HCT116 (cell line): ENCODE results near the gene SNX3. TPM values are rescaled to one million over a fixed set of nuclear protein-coding genes. Genes with fewer than 3 reads are reported as not detected.

Experiments
- ATAC-seq: fragments of 200-7000 bp; cut with Tn5 transposase; 2 replicates; pipeline ENCODE4 v1.9.1; 2020; ENCODE audit warnings: mild to moderate bottlenecking, moderate library complexity
- BruUV-seq: library from RNA; stranded (reverse); fragments of 400-500 nt; replicated peaks from 2 replicates; lab custom pipeline; 2021; lab: Mats Ljungman, UMichigan
- CTCF ChIA-PET: fragments of 300-600 bp; sonication (Branson Sonifier 250); formaldehyde crosslinking; loops from one replicate; lab custom pipeline; 2021; ENCODE audit warnings: antibody characterized with exemption; lab: Charles Lee
- POLR2A ChIA-PET: fragments of 300-600, 350-600 bp; sonication (Branson Sonifier 250); formaldehyde crosslinking; loops from one replicate; lab custom pipeline; 2021; ENCODE audit warnings: antibody characterized with exemption; lab: Charles Lee
- RAD21 ChIA-PET, 2 experiments: fragments of 300-600 bp; sonication (Branson Sonifier 250); formaldehyde crosslinking; loops; one replicate each; lab custom pipeline; 2023; ENCODE audit warnings: low total read pairs in 2 of 2; ENCODE audit not compliant: uncharacterized antibody in 2 of 2, unreplicated experiment in 2 of 2, low non-redundant PET in 1 of 2; lab: Charles Lee
- DNase-seq: peaks from one replicate; pipeline ENCODE4 v3.0.0-alpha.2; 2010; ENCODE audit warnings: low read depth, low spot score
- H2AFZ ChIP-seq: fragments of 200-600 bp; shearing (Covaris generic), sonication (generic); 2 replicates; pipeline ENCODE4 v1.6.1; 2017; ENCODE audit warnings: low read depth, mixed run types, mixed read lengths, antibody characterized with exemption, low read length; ENCODE audit not compliant: poor library complexity, severe bottlenecking
- H3K27ac ChIP-seq: 2 replicates; pipeline ENCODE4 v1.5.1; 2012; ENCODE audit warnings: low read depth, low read length
- H3K27me3 ChIP-seq: fragments of 200-600 bp; sonication (generic); 2 replicates; pipeline ENCODE4 v1.6.1; 2016; ENCODE audit warnings: mixed run types, low read length, mixed read lengths; ENCODE audit not compliant: insufficient read depth
- H3K36me3 ChIP-seq, 2 experiments: fragments of 200-500 bp in 1 of 2; fragments of 200-600 bp in 1 of 2; sonication (Bioruptor generic) in 1 of 2; sonication (generic) in 1 of 2; 2 replicates each; pipeline versions ENCODE4 v1.5.1 to v1.6.1; 2014 to 2016; ENCODE audit warnings: low read length in 2 of 2, inconsistent platforms in 1 of 2, mixed read lengths in 1 of 2, mixed run types in 1 of 2; ENCODE audit not compliant: insufficient read depth in 2 of 2, control insufficient read depth in 1 of 2
- H3K4me1 ChIP-seq, 2 experiments: fragments of 200-600 bp in 1 of 2; sonication (generic) in 1 of 2; 2 replicates each; pipeline versions ENCODE4 v1.5.1 to v1.6.1; 2012 to 2017; ENCODE audit warnings: low read length in 2 of 2, inconsistent platforms in 1 of 2, mild to moderate bottlenecking in 1 of 2, mixed read lengths in 1 of 2, mixed run types in 1 of 2, moderate library complexity in 1 of 2; ENCODE audit not compliant: insufficient read depth in 2 of 2, control insufficient read depth in 1 of 2
- H3K4me2 ChIP-seq: fragments of 200-600 bp; sonication (generic); 2 replicates; pipeline ENCODE4 v1.6.1; 2017; ENCODE audit warnings: mixed run types, low read length, mixed read lengths
- H3K4me3 ChIP-seq, 2 experiments: fragments of 200-600 bp in 1 of 2; sonication (generic) in 1 of 2; replicated peaks in 1 of 2; 2 replicates each; pipeline ENCODE4 v1.5.1; 2011 to 2016; ENCODE audit warnings: low read length in 2 of 2, control low read depth in 1 of 2, low read depth in 1 of 2, mild to moderate bottlenecking in 1 of 2, mixed read lengths in 1 of 2, mixed run types in 1 of 2
- H3K79me2 ChIP-seq: fragments of 200-600 bp; sonication (generic); 2 replicates; pipeline ENCODE4 v1.6.1; 2017; ENCODE audit warnings: mild to moderate bottlenecking, mixed run types, low read length, moderate library complexity, mixed read lengths; ENCODE audit not compliant: insufficient read depth
- H3K9ac ChIP-seq: fragments of 200-600 bp; sonication (generic); 2 replicates; pipeline ENCODE4 v1.6.1; 2016; ENCODE audit warnings: low read length, mixed read lengths
- H3K9me2 ChIP-seq: fragments of 200-600 bp; sonication (generic), shearing (Covaris generic); 2 replicates; pipeline ENCODE4 v1.6.1; 2017; ENCODE audit warnings: mixed run types, mild to moderate bottlenecking, moderate library complexity; ENCODE audit not compliant: insufficient read depth
- H3K9me3 ChIP-seq, 2 experiments: fragments of 200-500 bp in 1 of 2; fragments of 200-600 bp in 1 of 2; sonication (Bioruptor generic) in 1 of 2; sonication (generic) in 1 of 2; 2 replicates each; pipeline ENCODE4 v1.6.1; 2014 to 2017; ENCODE audit warnings: low read length in 2 of 2, mixed read lengths in 2 of 2, inconsistent platforms in 1 of 2, low read depth in 1 of 2, mild to moderate bottlenecking in 1 of 2, mixed run types in 1 of 2, moderate library complexity in 1 of 2; ENCODE audit not compliant: control insufficient read depth in 1 of 2, insufficient read depth in 1 of 2
- H4K20me1 ChIP-seq: fragments of 200-600 bp; sonication (generic), shearing (Covaris generic); 2 replicates; pipeline ENCODE4 v1.6.1; 2017; ENCODE audit warnings: mixed run types, mild to moderate bottlenecking, moderate library complexity; ENCODE audit not compliant: insufficient read depth
- CBX3 ChIP-seq: IDR thresholded peaks from 2 replicates; pipeline ENCODE4 v1.6.1; 2012; ENCODE audit warnings: low read depth
- CEBPB ChIP-seq: IDR thresholded peaks from 2 replicates; pipeline ENCODE4 v1.6.1; 2012; ENCODE audit warnings: low read depth
- EGR1 ChIP-seq: IDR thresholded peaks from 2 replicates; pipeline ENCODE4 v1.6.1; 2012; ENCODE audit warnings: low read depth
- ELF1 ChIP-seq: IDR thresholded peaks from 2 replicates; pipeline ENCODE4 v1.6.1; 2012; ENCODE audit warnings: low read depth, borderline replicate concordance
- EZH2phosphoT487 ChIP-seq: fragments of 200-600 bp; IDR thresholded peaks from 2 replicates; pipeline ENCODE4 v1.6.1; 2018; ENCODE audit warnings: antibody characterized with exemption, borderline replicate concordance
- SP1 ChIP-seq: IDR thresholded peaks from 2 replicates; pipeline ENCODE4 v1.6.1; 2012; ENCODE audit warnings: low read depth
- SRF ChIP-seq: IDR thresholded peaks from 2 replicates; pipeline ENCODE4 v1.6.1; 2012; ENCODE audit warnings: low read depth
- TCF7L2 ChIP-seq: IDR thresholded peaks from 2 replicates; pipeline ENCODE4 v1.7.0; 2011; ENCODE audit warnings: borderline replicate concordance, inconsistent platforms; ENCODE audit not compliant: insufficient read depth, insufficient read length; ENCODE audit errors: extremely low read depth
- ZFX ChIP-seq: fragments of 450-650 bp; IDR thresholded peaks from 2 replicates; pipeline ENCODE4 v1.6.1; 2017
- ZNF274 ChIP-seq: fragments of 200-500 bp; sonication (Bioruptor generic); IDR thresholded peaks from 2 replicates; pipeline ENCODE4 v1.6.1; 2014; ENCODE audit warnings: mild to moderate bottlenecking, low read depth, low read length, inconsistent platforms
- intact Hi-C: fragments of 100-400 bp; cut with micrococcal nuclease; formaldehyde crosslinking; loops from 2 replicates; pipeline ENCODE4 v1.10.0; 2022
- total RNA-seq: library from RNA; stranded (reverse); gene quantifications from one replicate; pipeline ENCODE4 v1.2.1, GENCODE V29; 2021; ENCODE audit not compliant: unreplicated experiment
- TF ChIP-seq, protein P1 (sequence below): IDR thresholded peaks from 2 replicates; pipeline ENCODE4 v1.6.1; 2012
- TF ChIP-seq, protein P2 (sequence below): IDR thresholded peaks from 2 replicates; pipeline ENCODE4 v1.6.1; 2012; ENCODE audit warnings: low read depth

The SNX3 gene
- total RNA-seq, 1 experiment from 2014 or later = 111 TPM

DNA sequence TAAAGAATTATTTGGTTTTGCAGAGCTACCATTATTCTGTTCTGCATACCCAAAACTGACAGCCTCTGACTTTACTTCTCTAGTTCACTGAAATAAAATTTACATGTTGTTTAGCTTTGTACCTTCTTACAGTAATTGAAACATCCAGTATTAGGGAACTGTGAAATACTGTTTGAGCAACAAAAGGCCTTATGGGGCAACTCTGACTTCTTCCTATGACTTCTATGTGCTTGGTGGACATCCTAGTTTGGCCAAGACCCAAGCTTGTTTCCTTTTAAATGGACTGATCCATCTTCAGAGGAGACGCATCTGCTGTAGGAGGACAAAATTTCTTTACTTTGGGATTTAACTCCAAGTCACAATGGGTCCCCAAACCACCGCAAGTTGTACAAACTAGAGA lies 50.3 kb downstream of the SNX3 start:
- DNase-seq (no peak), ATAC-seq (no peak)
- intact Hi-C loops = no loop called here
- peaks cover 5% of the 10 kb centered on the region for H3K79me2 ChIP-seq
- no peaks in the 10 kb centered on the region for H3K9me2 ChIP-seq
- TF ChIP-seq ZFX = no peak
- TF ChIP-seq EZH2phosphoT487 = no peak
- no peak overlapping the region for H3K9ac ChIP-seq
- H3K4me1 ChIP-seq = no peaks in the 10 kb centered on the region
- H3K27me3 ChIP-seq = no peaks in the 10 kb centered on the region
- H4K20me1 ChIP-seq = no peaks in the 10 kb centered on the region; the same call in 1 of the 2 replicates
- no peak overlapping the region for H3K27ac ChIP-seq
- H3K9me3 ChIP-seq = no peaks in the 10 kb centered on the region
- H3K4me2 ChIP-seq = no peak overlapping the region
- POLR2A ChIA-PET = no interaction called here
- CTCF ChIA-PET = no interaction called here
- no peak overlapping the region for H3K4me3 ChIP-seq
- BruUV-seq = no TSS peak
- peaks cover 2 to 7% of the 10 kb centered on the region in 2 experiments; a peak in 1 of 4 replicates for H3K36me3 ChIP-seq
- no peak overlapping the region for H2AFZ ChIP-seq
- RAD21 ChIA-PET = no interaction called here

DNA sequence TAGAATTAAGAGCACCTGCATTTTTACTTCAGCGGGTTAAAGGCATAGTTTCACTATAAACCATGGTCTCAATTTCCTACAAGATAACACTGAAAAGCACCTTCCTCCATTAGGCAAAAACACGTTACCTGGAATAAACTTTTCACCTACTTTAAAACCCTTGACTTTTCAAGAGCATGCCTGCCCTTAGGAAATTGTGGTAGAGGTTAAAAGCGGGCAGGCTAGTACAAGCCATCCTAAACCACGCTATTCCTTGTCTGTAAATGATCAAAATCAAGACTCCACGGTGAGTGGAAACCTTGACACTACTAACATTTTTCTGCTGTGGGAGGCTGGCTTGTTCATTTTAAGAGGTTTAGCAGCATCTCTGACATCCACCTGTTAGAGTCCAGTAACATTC lies 51.1 kb downstream of the SNX3 start:
- Histone ChIP-seq H3K27ac (no peak overlapping the region), H3K4me3 (no peak overlapping the region), H2AFZ (no peak overlapping the region), H3K9me2 (no peaks in the 10 kb centered on the region), H3K9me3 (no peaks in the 10 kb centered on the region), H3K4me1 (no peaks in the 10 kb centered on the region), H3K36me3 (peaks cover 2 to 7% of the 10 kb centered on the region in 2 experiments; a peak in 1 of 4 replicates), H3K79me2 (no peaks in the 10 kb centered on the region), H4K20me1 (no peaks in the 10 kb centered on the region; the same call in 1 of the 2 replicates), H3K4me2 (no peak overlapping the region), H3K27me3 (no peaks in the 10 kb centered on the region), H3K9ac (no peak overlapping the region)
- ChIA-PET CTCF (no interaction called here), RAD21 (no interaction called here), POLR2A (no interaction called here)
- ATAC-seq (no peak), DNase-seq (no peak)
- intact Hi-C loops = no loop called here
- BruUV-seq = no TSS peak
- no peak for TF ChIP-seq EGR1
- TF ChIP-seq ELF1 = no peak
- no peak for TF ChIP-seq SRF
- no peak for TF ChIP-seq CEBPB
- TF ChIP-seq, protein P1, sequence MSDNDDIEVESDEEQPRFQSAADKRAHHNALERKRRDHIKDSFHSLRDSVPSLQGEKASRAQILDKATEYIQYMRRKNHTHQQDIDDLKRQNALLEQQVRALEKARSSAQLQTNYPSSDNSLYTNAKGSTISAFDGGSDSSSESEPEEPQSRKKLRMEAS = no peak
- TF ChIP-seq, protein P2, sequence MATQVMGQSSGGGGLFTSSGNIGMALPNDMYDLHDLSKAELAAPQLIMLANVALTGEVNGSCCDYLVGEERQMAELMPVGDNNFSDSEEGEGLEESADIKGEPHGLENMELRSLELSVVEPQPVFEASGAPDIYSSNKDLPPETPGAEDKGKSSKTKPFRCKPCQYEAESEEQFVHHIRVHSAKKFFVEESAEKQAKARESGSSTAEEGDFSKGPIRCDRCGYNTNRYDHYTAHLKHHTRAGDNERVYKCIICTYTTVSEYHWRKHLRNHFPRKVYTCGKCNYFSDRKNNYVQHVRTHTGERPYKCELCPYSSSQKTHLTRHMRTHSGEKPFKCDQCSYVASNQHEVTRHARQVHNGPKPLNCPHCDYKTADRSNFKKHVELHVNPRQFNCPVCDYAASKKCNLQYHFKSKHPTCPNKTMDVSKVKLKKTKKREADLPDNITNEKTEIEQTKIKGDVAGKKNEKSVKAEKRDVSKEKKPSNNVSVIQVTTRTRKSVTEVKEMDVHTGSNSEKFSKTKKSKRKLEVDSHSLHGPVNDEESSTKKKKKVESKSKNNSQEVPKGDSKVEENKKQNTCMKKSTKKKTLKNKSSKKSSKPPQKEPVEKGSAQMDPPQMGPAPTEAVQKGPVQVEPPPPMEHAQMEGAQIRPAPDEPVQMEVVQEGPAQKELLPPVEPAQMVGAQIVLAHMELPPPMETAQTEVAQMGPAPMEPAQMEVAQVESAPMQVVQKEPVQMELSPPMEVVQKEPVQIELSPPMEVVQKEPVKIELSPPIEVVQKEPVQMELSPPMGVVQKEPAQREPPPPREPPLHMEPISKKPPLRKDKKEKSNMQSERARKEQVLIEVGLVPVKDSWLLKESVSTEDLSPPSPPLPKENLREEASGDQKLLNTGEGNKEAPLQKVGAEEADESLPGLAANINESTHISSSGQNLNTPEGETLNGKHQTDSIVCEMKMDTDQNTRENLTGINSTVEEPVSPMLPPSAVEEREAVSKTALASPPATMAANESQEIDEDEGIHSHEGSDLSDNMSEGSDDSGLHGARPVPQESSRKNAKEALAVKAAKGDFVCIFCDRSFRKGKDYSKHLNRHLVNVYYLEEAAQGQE = no peak
- TF ChIP-seq CBX3 = no peak
- TF ChIP-seq SP1 = no peak
- no peak for TF ChIP-seq EZH2phosphoT487
- no peak for TF ChIP-seq ZNF274
- TF ChIP-seq TCF7L2 = no peak
